Measurements from ENCODE around the gene CDKAL1. TPM values are rescaled to one million over a fixed set of nuclear protein-coding genes. Genes with fewer than 3 reads are reported as not detected.

Gene CDKAL1
- total and polyA plus RNA-seq, 9 of the 15 experiments (the other 6 are each of a cell fraction or from before 2014, with no cell fraction given) = 11.2 to 36.3 (median 20.1) TPM

GRCh38 chr6:20575125-20575524 is 40.9 kb downstream of the CDKAL1 start (continued):
- TF ChIP-seq FOXA3 (CRISPR knock-in tag; conservative IDR thresholded peaks at IDR 0.05 in 1 of 2, IDR thresholded peaks at IDR 0.05 in 1 of 2) (peak; percentile 93 to 96; a peak in 3 of 4 replicates), FOXA1 (IDR thresholded peaks at IDR 0.05; ENCODE audit: borderline replicate concordance) (peak; percentile 63), PHF20 (IDR thresholded peaks at IDR 0.05; ENCODE audit: partially characterized antibody) (no peak), U2AF1 (optimal IDR thresholded peaks at IDR 0.05; ENCODE audit: low read depth, low read length) (no peak), SAFB2 (IDR thresholded peaks at IDR 0.05; ENCODE audit: borderline replicate concordance, low read depth, low read length, severe bottlenecking) (no peak), ZBTB7A (IDR thresholded peaks at IDR 0.05; ENCODE audit: borderline replicate concordance, control insufficient read depth, low read depth, low read length) (no peak), HDAC3 (IDR thresholded peaks at IDR 0.05; ENCODE audit: borderline replicate concordance, partially characterized antibody) (peak; percentile 85), ZNF512 (tag; IDR thresholded peaks at IDR 0.05) (no peak), CEBPG (CRISPR knock-in tag; IDR thresholded peaks at IDR 0.05) (no peak), CEBPG (tag; conservative IDR thresholded peaks at IDR 0.05 in 1 of 2, IDR thresholded peaks at IDR 0.05 in 1 of 2) (peak in 1 of 2 experiments; percentile 54; a peak in 2 of 4 replicates), ZNF395 (CRISPR knock-in tag; IDR thresholded peaks at IDR 0.05) (peak; percentile 95), RNF2 (IDR thresholded peaks at IDR 0.05) (peak; percentile 73; the same call in 1 of the 2 replicates), MBD2 (IDR thresholded peaks at IDR 0.05; ENCODE audit: borderline replicate concordance, low read depth) (peak; percentile 60; the same call in 1 of the 2 replicates), L3MBTL2 (IDR thresholded peaks at IDR 0.05) (no peak), VEZF1 (CRISPR knock-in tag; IDR thresholded peaks at IDR 0.05) (peak; percentile 72), KHSRP (IDR thresholded peaks at IDR 0.05) (peak; percentile 71; the same call in 1 of the 2 replicates)
- TF ChIP-seq, protein P1, sequence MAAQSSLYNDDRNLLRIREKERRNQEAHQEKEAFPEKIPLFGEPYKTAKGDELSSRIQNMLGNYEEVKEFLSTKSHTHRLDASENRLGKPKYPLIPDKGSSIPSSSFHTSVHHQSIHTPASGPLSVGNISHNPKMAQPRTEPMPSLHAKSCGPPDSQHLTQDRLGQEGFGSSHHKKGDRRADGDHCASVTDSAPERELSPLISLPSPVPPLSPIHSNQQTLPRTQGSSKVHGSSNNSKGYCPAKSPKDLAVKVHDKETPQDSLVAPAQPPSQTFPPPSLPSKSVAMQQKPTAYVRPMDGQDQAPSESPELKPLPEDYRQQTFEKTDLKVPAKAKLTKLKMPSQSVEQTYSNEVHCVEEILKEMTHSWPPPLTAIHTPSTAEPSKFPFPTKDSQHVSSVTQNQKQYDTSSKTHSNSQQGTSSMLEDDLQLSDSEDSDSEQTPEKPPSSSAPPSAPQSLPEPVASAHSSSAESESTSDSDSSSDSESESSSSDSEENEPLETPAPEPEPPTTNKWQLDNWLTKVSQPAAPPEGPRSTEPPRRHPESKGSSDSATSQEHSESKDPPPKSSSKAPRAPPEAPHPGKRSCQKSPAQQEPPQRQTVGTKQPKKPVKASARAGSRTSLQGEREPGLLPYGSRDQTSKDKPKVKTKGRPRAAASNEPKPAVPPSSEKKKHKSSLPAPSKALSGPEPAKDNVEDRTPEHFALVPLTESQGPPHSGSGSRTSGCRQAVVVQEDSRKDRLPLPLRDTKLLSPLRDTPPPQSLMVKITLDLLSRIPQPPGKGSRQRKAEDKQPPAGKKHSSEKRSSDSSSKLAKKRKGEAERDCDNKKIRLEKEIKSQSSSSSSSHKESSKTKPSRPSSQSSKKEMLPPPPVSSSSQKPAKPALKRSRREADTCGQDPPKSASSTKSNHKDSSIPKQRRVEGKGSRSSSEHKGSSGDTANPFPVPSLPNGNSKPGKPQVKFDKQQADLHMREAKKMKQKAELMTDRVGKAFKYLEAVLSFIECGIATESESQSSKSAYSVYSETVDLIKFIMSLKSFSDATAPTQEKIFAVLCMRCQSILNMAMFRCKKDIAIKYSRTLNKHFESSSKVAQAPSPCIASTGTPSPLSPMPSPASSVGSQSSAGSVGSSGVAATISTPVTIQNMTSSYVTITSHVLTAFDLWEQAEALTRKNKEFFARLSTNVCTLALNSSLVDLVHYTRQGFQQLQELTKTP (IDR thresholded peaks at IDR 0.05; ENCODE audit: low read depth in 1 of 2, partially characterized antibody in 2 of 2) = peak in 1 of 2 experiments; percentile 72
- TF ChIP-seq, protein P2, sequence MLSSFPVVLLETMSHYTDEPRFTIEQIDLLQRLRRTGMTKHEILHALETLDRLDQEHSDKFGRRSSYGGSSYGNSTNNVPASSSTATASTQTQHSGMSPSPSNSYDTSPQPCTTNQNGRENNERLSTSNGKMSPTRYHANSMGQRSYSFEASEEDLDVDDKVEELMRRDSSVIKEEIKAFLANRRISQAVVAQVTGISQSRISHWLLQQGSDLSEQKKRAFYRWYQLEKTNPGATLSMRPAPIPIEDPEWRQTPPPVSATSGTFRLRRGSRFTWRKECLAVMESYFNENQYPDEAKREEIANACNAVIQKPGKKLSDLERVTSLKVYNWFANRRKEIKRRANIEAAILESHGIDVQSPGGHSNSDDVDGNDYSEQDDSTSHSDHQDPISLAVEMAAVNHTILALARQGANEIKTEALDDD (IDR thresholded peaks at IDR 0.05) = 0 out of 2 replicates have a peak, but pooled peaks have one; percentile 27

All from K562 (cell line).